WTC11 (cell line): ENCODE data around the gene WTIP. TPM values are rescaled to one million over a fixed set of nuclear protein-coding genes. Genes with fewer than 3 reads are reported as not detected.
A peak's percentile ranks its signal among the peaks of the same experiment; 100 is the strongest.

ENCODE experiments used
- ATAC-seq: fragments of 200-7000 bp; cut with Tn5 transposase; 2 replicates; pipeline ENCODE4 v1.10.0; 2021; ENCODE audit warnings: mild to moderate bottlenecking, moderate library complexity
- CTCF ChIA-PET: fragments of 300-600 bp; sonication (Branson Sonifier 250); formaldehyde crosslinking; loops from one replicate; lab custom pipeline; 2021; ENCODE audit warnings: antibody characterized with exemption; lab: Charles Lee
- POLR2A ChIA-PET: fragments of 350-600 bp; sonication (Branson Sonifier 250); formaldehyde crosslinking; loops from one replicate; lab custom pipeline; 2021; ENCODE audit warnings: antibody characterized with exemption; lab: Charles Lee
- DNase-seq: peaks from one replicate; pipeline ENCODE4 v3.0.0; 2021; ENCODE audit warnings: low spot score
- H3K27ac Mint-ChIP-seq: 2 replicates; pipeline ENCODE4 v1.8.0; 2021; ENCODE audit warnings: mixed read lengths
- H3K27me3 Mint-ChIP-seq: 2 replicates; pipeline ENCODE4 v1.8.0; 2021; ENCODE audit warnings: low read depth, mild to moderate bottlenecking, moderate library complexity, mixed read lengths
- H3K36me3 Mint-ChIP-seq: 2 replicates; pipeline ENCODE4 v1.8.0; 2021; ENCODE audit warnings: mixed read lengths
- H3K4me1 Mint-ChIP-seq: 2 replicates; pipeline ENCODE4 v1.8.0; 2022; ENCODE audit warnings: mixed read lengths
- H3K4me3 Mint-ChIP-seq: 2 replicates; pipeline ENCODE4 v1.8.0; 2021; ENCODE audit warnings: mild to moderate bottlenecking, moderate library complexity, mixed read lengths
- H3K9me3 Mint-ChIP-seq: 2 replicates; pipeline ENCODE4 v1.8.0; 2021; ENCODE audit warnings: mixed read lengths
- FOXK1 ChIP-seq: sonication (generic); formaldehyde crosslinking; IDR thresholded peaks from 2 replicates; pipeline ENCODE4 v1.8.0; 2022; ENCODE audit warnings: mild to moderate bottlenecking, moderate library complexity, missing genetic modification reagents
- FOXP1 ChIP-seq: sonication (generic); formaldehyde crosslinking; IDR thresholded peaks from 2 replicates; pipeline ENCODE4 v1.8.0; 2022; ENCODE audit warnings: missing genetic modification reagents, mild to moderate bottlenecking, moderate library complexity, borderline replicate concordance
- KAT7 ChIP-seq: sonication (generic); formaldehyde crosslinking; IDR thresholded peaks from 2 replicates; pipeline ENCODE4 v1.8.1; 2023; ENCODE audit warnings: missing genetic modification reagents, mild to moderate bottlenecking, borderline replicate concordance
- TP53 ChIP-seq: sonication (generic); formaldehyde crosslinking; IDR thresholded peaks from 2 replicates; pipeline ENCODE4 v1.8.1; 2023; ENCODE audit warnings: mild to moderate bottlenecking, missing genetic modification reagents
- ZBTB21 ChIP-seq: sonication (generic); formaldehyde crosslinking; IDR thresholded peaks from 2 replicates; pipeline ENCODE4 v1.8.1; 2023; ENCODE audit warnings: mild to moderate bottlenecking, missing genetic modification reagents, borderline replicate concordance
- ZNF317 ChIP-seq: sonication (generic); formaldehyde crosslinking; IDR thresholded peaks from 2 replicates; pipeline ENCODE4 v1.8.1; 2023; ENCODE audit warnings: low read depth, mild to moderate bottlenecking, moderate library complexity, missing genetic modification reagents, borderline replicate concordance
- ZNF671 ChIP-seq: fragments of 250-450 bp; sonication (Bioruptor Pico); IDR thresholded peaks from 2 replicates; pipeline ENCODE4 v1.8.0; 2021; ENCODE audit warnings: mild to moderate bottlenecking
- total RNA-seq: library from RNA; stranded (reverse); gene quantifications from 3 replicates; pipeline ENCODE4 v1.2.3, GENCODE V29; 2021
- TF ChIP-seq, protein P1 (sequence below): sonication (generic); formaldehyde crosslinking; IDR thresholded peaks from 2 replicates; pipeline ENCODE4 v1.8.0; 2022; ENCODE audit warnings: mild to moderate bottlenecking, missing genetic modification reagents
- TF ChIP-seq, protein P2 (sequence below): sonication (generic); formaldehyde crosslinking; IDR thresholded peaks from 2 replicates; pipeline ENCODE4 v1.8.1; 2022; ENCODE audit warnings: mild to moderate bottlenecking, moderate library complexity, missing genetic modification reagents
- TF ChIP-seq, protein P3 (sequence below): sonication (generic); formaldehyde crosslinking; IDR thresholded peaks from 2 replicates; pipeline ENCODE4 v1.8.1; 2023; ENCODE audit warnings: mild to moderate bottlenecking, moderate library complexity, missing genetic modification reagents
- TF ChIP-seq, protein P4 (sequence below): sonication (generic); formaldehyde crosslinking; IDR thresholded peaks from 2 replicates; pipeline ENCODE4 v1.8.1; 2023; ENCODE audit warnings: mild to moderate bottlenecking, missing genetic modification reagents

The WTIP gene
- total RNA-seq, 1 experiment from 2014 or later: 14.3 TPM

DNA sequence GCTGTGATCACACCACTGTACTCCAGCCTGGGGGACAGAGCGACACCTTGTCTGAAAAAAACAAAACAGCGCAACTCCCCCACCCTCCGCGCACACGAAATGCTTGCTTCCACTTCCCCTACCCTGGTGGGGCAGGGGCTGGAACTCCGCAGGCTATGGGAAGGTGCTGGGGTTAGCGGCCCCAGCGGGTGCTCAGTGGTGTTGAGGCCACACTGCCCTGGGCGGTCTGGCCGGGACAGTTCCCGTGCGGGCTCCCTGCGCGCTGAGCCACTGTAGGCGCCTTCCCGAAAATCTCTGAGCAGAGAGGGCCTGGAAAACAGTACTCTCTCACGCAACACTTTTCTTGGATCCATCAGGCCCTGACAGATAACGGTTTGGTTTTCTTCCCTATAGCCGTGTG, 1.1 kb upstream of the WTIP start:
- ATAC-seq (peak; percentile 1; the same call in 1 of the 2 replicates), DNase-seq (no peak)
- Mint-ChIP-seq H3K27ac (no peak overlapping the region), H3K9me3 (peaks cover 10% of the 10 kb centered on the region; the same call in 1 of the 2 replicates), H3K4me1 (peaks cover 24% of the 10 kb centered on the region), H3K4me3 (peak overlapping the region; percentile 58), H3K27me3 (peaks cover 31% of the 10 kb centered on the region), H3K36me3 (peaks cover 5% of the 10 kb centered on the region; the same call in 1 of the 2 replicates)
- no peak for TF ChIP-seq FOXK1
- ChIA-PET POLR2A (interaction anchor here (1.9 kb wide), 1 partner anchor 20 kb away, joined by 11 read pairs; no protein-coding TSS in a partner anchor), CTCF (interaction anchor here (3.5 kb wide), 1 partner anchor 20 kb away, joined by 28 read pairs; no protein-coding TSS in a partner anchor)

GRCh38 chr19:34481861-34482379, 362 bp downstream of the WTIP start:
- ATAC-seq: peak; percentile 9
- peaks cover 23% of the 10 kb centered on the region for H3K4me1 Mint-ChIP-seq
- CTCF ChIA-PET: interaction anchor here (0.9 to 3.5 kb wide), 2 partner anchors 19 to 74 kb away, joined by 4 to 28 read pairs; no protein-coding TSS in a partner anchor
- H3K27me3 Mint-ChIP-seq: peaks cover 31% of the 10 kb centered on the region
- peaks cover 5% of the 10 kb centered on the region; the same call in 1 of the 2 replicates for H3K36me3 Mint-ChIP-seq
- no peak for TF ChIP-seq ZBTB21 (CRISPR knock-in tag)
- TF ChIP-seq KAT7 (CRISPR knock-in tag): 0 out of 2 replicates have a peak, but pooled peaks have one; percentile 48
- no peak for TF ChIP-seq TP53 (CRISPR knock-in tag)
- TF ChIP-seq, all 79 proteins: peak for 1
- POLR2A ChIA-PET: interaction anchor here (0.5 to 1.9 kb wide), 4 partner anchors 10 to 77 kb away, joined by 4 to 11 read pairs (median 6); no protein-coding TSS in a partner anchor
- Mint-ChIP-seq H3K27ac (no peak overlapping the region), H3K4me3 (no peak overlapping the region), H3K9me3 (peaks cover 10% of the 10 kb centered on the region; the same call in 1 of the 2 replicates)
- DNase-seq: peak; percentile 39

DNA sequence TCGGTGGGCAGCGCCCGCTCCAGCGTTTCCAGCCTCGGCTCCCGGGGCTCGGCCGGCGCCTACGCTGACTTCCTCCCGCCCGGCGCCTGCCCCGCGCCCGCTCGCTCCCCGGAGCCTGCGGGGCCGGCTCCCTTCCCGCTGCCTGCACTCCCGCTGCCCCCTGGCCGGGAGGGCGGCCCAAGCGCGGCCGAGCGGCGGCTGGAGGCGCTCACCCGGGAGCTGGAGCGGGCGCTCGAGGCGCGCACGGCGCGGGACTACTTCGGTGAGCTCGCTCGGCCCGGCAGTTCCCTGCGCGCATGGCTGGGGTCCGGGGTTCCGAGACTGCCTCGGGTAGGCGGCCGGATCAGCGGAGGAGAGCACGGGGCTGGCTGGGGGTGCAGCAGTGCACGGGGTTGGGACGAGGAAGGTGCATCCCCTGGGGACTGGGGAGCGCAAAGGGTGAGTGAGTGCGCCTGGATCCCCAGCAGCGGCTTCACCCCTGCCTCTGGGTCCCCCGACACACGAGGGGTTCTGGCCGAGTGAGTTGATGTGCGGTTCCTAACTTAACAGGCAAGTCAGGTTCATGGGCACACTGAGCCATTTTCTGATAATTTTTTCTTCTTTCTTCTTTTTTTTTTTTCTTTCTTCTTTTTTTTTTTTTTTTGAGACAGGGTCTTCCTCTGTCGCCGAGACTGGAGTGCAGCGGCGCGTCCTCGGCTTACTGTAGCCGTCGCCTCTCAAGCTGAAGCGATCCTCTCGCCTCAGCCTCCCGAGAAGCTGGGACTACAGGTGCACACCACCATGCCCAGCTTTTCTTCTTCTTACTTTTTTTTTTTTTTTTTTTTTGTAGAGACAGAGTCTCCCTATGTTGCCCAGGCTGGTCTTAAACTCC, 1.1 kb downstream of the WTIP start:
- ChIA-PET POLR2A (interaction anchor here (0.7 to 1.9 kb wide), 3 partner anchors 11 to 204 kb away, joined by 6 to 11 read pairs (median 7); no protein-coding TSS in a partner anchor), CTCF (interaction anchor here (0.6 to 3.5 kb wide), 4 partner anchors 18 to 776 kb away, joined by 3 to 28 read pairs (median 4); no protein-coding TSS in a partner anchor)
- peak overlapping the region; percentile 83 for H3K4me3 Mint-ChIP-seq
- H3K36me3 Mint-ChIP-seq: peaks cover 5% of the 10 kb centered on the region; the same call in 1 of the 2 replicates
- peaks cover 31% of the 10 kb centered on the region for H3K27me3 Mint-ChIP-seq
- peak; percentile 63 for DNase-seq
- no peak overlapping the region for H3K27ac Mint-ChIP-seq
- peak; percentile 11 for ATAC-seq
- TF ChIP-seq, protein P1, sequence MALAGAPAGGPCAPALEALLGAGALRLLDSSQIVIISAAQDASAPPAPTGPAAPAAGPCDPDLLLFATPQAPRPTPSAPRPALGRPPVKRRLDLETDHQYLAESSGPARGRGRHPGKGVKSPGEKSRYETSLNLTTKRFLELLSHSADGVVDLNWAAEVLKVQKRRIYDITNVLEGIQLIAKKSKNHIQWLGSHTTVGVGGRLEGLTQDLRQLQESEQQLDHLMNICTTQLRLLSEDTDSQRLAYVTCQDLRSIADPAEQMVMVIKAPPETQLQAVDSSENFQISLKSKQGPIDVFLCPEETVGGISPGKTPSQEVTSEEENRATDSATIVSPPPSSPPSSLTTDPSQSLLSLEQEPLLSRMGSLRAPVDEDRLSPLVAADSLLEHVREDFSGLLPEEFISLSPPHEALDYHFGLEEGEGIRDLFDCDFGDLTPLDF (CRISPR knock-in tag): no peak
- TF ChIP-seq TP53 (CRISPR knock-in tag) (0 out of 2 replicates have a peak, but pooled peaks have one; percentile 44), FOXP1 (CRISPR knock-in tag) (peak; percentile 62; the same call in 1 of the 2 replicates), ZNF671 (CRISPR knock-in tag) (no peak), ZNF317 (0 out of 2 replicates have a peak, but pooled peaks have one; percentile 10)
- TF ChIP-seq, protein P2, sequence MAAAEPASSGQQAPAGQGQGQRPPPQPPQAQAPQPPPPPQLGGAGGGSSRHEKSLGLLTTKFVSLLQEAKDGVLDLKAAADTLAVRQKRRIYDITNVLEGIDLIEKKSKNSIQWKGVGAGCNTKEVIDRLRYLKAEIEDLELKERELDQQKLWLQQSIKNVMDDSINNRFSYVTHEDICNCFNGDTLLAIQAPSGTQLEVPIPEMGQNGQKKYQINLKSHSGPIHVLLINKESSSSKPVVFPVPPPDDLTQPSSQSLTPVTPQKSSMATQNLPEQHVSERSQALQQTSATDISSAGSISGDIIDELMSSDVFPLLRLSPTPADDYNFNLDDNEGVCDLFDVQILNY (CRISPR knock-in tag): peak; percentile 28; the same call in 1 of the 2 replicates
- TF ChIP-seq, protein P3, sequence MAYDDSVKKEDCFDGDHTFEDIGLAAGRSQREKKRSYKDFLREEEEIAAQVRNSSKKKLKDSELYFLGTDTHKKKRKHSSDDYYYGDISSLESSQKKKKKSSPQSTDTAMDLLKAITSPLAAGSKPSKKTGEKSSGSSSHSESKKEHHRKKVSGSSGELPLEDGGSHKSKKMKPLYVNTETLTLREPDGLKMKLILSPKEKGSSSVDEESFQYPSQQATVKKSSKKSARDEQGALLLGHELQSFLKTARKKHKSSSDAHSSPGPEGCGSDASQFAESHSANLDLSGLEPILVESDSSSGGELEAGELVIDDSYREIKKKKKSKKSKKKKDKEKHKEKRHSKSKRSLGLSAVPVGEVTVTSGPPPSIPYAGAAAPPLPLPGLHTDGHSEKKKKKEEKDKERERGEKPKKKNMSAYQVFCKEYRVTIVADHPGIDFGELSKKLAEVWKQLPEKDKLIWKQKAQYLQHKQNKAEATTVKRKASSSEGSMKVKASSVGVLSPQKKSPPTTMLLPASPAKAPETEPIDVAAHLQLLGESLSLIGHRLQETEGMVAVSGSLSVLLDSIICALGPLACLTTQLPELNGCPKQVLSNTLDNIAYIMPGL (CRISPR knock-in tag): 0 out of 2 replicates have a peak, but pooled peaks have one; percentile 41
- TF ChIP-seq, protein P4, sequence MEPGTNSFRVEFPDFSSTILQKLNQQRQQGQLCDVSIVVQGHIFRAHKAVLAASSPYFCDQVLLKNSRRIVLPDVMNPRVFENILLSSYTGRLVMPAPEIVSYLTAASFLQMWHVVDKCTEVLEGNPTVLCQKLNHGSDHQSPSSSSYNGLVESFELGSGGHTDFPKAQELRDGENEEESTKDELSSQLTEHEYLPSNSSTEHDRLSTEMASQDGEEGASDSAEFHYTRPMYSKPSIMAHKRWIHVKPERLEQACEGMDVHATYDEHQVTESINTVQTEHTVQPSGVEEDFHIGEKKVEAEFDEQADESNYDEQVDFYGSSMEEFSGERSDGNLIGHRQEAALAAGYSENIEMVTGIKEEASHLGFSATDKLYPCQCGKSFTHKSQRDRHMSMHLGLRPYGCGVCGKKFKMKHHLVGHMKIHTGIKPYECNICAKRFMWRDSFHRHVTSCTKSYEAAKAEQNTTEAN (CRISPR knock-in tag): 0 out of 2 replicates have a peak, but pooled peaks have one; percentile 34
- peaks cover 10% of the 10 kb centered on the region; the same call in 1 of the 2 replicates for H3K9me3 Mint-ChIP-seq
- peaks cover 23% of the 10 kb centered on the region for H3K4me1 Mint-ChIP-seq
